HG02763 (cell line): ENCODE results near the gene ADAMTS19.

ENCODE experiments used
- ATAC-seq: cut with Tn5 transposase; IDR thresholded peaks from one replicate; pipeline ENCODE4 v1.9.1; 2021; ENCODE audit warnings: mild to moderate bottlenecking, moderate library complexity; ENCODE audit not compliant: unreplicated experiment

ADAMTS19 gene

DNA sequence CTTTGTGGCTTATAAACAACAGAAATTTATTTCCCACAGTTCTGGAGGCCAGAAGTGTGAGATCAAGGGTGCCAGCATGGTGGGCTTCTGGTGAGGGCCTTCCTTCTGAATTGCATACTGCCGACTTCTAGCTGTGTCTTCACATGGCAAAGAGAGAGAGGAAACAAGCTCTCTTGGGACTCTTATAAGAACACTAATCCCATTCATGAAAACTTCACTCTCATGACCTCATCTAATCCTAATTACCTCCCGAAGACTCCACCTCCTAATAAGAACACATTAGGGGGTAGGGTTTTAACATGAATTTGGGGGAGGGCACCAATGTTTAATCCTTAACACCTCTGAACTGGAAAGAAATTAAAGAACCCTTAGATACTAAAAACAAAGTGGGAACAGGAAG is 211.9 kb downstream of the ADAMTS19 start:
- no peak for ATAC-seq

DNA sequence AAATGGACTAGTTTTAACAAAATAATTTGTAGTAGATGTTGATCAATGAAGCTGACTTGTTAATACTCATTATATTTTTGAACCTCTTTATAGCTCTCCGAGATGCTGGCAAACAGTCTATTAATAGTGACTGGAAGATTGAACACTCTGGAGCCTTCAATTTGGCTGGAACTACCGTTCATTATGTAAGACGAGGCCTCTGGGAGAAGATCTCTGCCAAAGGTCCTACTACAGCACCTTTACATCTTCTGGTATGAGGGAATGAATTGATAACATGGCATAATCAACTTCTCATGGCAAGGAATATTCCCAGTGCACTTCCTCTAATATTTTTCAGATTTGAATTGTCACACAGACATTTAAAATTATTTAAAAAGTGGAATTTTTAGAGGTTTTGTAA is 219.6 kb downstream of the ADAMTS19 start:
- ATAC-seq, result no peak

DNA sequence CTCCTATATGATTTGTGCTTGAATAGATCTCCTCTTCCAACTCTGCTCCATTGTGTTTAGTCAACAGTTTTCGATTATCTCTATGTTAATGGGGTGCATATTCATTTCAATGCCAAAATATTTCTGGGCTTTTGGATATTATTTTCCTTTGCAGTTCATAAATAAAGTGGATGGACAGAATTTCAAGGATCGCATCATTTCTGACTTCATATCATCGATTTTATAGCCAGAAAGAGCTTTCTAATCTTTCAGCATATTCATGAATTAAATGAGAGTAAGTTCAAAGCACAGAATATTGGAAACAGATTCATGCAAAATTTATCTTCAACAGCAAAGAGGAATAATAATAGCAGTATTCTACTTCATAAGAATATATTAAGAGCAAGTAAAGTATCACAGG is 227.8 kb downstream of the ADAMTS19 start:
- ATAC-seq, result no peak

DNA sequence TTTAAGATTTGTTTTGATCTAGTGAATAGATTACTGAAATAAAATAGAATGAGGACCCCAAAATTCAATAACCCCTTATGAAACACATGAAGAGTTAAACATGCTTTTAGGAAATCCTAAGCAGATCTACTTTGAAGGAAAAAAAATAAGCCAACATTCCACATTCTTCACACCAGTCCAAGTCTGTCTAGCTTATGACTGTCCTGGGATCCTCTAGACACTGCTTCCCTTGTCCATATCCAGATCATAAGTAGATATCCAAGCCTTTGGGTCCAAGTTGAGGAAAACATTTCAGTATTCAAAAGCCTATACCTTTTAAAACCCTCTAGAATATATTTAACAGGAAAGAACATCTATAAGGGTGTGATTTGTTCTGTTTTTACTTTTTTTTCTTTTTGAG is 228.9 kb downstream of the ADAMTS19 start:
- ATAC-seq, result no peak

DNA sequence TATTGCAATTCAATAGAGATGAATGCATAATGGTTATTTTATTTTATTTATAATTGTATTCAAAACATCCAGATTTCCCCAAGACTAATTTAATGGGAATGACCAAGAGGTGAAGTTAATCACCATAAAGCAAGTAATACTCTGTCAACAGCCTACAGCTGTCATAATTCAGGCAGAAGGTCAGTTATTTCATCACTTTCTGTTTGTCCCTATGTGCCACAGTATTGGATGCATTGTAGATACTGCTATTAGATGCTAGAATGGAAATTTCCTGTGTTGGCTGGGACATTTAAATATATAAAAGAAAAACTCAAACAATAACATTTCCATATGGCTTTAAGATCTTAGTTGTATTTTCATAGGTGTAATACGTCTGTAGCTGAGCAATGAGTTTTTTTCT is 231.1 kb downstream of the ADAMTS19 start:
- no peak for ATAC-seq

DNA sequence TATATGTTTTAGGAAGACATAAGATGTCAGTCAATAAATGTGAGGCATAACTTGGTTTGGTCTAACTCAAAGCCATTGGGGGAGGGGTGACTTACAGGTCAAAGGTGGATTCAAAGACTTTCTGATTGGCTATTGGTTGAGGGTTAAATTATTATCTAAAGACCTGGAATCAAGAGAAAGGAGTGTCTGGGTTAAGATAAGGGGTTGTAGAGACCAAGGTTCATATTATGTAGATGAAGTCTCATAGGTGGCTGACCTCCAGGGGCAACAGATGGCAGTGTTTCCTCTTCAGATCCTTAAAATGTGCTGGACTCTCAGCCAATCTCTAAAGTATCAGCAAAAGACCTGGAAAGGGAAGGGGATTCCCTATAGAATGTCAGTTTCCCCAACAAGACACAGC is 236.5 kb downstream of the ADAMTS19 start:
- ATAC-seq, result no peak

DNA sequence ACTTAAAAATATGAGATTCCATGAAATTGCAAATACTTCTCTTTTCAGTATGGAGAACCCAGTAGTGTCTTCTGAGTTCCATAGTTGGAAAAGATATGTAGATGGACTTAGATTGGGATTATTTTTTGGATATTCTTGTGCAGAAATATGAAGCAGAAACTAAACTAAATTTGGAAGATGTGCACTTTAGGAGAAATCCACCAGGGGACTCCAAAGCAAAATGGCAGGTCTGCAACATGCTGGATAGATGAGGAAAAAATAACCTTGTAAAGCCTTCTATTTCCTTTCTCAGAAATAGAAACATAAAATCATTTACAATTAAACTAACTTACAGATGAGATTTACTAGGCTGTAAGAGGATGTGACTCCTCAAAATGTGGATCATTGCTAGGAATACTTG is 238.6 kb downstream of the ADAMTS19 start:
- ATAC-seq, result no peak

DNA sequence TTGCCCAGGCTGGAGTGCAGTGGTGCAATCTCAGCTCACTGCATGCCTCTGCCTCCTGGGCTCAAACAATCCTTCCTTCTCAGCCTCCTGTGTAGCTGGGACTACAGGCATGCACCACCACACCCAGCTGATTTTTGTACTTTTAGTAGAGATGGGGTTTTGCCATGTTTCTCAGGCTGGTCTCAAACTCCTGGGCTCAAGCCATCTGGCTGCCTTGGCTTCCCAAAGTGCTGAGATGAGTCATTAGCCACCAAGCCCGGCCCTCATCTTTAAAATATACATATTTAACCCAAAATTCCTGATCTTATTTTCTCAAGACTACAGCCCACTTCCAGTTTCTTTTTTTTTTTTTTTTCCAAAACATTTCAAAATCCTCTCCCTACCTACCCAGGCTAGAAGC is 256.1 kb downstream of the ADAMTS19 start:
- ATAC-seq, result no peak

DNA sequence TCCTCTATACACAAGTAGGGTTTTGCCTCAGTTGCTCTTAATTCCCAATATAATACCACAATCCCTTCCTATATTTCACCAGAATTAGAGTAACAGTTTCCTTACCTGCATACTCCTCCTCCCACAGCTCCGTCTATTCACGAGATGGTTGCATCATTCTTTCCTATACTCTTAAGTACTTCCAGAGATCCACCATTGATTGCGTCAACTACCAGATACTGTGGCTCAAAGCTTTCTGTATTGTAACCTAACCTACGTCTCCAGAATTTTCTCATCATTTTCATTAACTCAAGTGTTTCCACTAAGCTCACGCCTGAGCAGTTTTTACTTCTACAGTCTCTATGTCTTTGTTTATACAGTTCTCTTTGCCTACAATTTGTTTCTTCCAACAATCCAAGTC is 256.6 kb downstream of the ADAMTS19 start:
- ATAC-seq, result no peak

DNA sequence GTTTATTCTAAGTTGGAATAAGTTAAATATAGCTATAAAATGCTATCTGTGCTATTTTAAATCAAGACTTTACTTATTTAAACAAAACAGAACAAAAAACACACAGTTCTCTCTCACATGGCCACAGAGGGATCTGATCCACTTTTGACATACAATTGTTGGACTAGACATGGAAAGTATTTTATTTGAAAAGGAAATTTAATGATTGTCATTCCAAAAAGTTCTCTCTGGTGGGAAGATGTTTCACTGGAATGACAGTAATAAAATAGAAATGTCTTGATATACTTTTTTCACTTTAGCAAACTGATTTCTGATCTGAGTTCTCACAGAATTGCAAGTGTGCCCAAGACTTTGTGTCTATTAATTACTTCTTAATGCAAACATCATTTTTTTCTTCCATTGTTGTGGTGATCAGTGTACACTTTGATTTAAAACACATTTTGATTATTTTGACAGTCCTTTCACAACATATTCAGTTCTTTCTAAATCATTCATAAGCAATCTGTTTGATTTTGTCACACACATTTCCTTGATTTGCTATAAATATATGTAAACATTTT is 257.7 kb downstream of the ADAMTS19 start:
- ATAC-seq, result no peak

DNA sequence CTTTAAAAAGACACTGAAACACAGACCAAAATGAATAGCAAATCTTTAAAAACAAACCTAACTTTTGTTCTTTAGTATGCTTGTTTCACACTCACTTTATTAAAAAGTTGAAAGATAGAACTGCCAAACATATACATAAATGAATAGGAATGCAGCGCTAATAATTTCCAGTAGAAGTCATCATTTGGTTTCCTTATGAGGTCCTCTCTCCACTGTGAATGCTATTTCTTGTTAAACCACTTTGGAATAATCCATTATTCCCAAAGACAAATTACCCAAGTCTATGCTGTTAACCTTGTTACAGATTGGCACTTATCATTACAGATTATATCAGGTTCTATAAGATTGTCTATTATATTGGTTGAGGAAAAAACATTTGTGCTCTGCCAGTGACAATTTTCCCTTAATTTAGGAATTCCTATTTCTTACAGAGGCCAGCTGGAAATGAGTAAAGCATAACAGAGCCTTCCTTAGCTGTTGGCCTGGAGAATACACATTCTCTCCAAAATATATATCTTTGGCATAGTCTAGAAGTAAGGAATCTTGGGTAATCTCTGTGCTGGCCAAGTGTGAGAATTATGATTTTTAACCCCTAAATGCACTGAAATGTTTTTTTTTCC is 258.5 kb downstream of the ADAMTS19 start:
- no peak for ATAC-seq

DNA sequence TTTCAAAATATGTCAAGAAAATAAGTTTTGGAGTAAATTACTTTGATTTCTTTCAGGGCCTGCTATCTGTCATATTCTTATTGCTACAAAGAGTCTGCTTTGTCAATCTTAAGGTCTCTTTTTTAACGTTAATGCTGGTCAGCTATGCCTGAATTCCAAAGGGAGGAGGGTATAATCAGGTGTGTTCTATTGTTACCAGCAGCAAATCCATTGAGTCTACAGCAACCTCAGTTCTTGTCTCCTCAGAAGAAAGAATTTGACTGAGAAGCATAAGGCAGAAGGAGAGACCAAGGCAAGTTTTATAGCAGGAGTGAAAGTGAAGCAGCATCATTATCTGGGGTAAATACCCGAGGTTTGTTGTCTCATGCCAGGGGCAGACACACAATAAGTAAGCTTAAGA is 264.1 kb downstream of the ADAMTS19 start:
- ATAC-seq, result no peak

DNA sequence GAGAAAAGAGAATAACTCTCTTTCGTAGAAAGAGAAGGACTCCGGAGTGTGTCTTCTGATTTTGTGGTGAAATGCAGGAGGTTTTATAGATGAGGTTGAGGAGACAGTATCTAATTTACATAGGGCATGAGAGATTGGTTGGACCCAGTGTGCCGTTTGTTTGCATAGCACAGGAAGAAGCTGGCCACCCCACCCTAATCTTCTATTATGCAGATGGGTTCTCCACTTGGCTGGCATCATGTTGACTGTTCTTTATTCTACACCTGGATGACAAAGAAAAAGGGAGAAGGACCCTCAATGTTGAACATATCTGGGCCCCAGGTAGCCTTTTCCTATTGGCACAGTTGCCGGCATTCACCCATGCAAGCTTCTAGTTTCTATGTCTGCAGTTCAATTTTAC is 264.5 kb downstream of the ADAMTS19 start:
- no peak for ATAC-seq

DNA sequence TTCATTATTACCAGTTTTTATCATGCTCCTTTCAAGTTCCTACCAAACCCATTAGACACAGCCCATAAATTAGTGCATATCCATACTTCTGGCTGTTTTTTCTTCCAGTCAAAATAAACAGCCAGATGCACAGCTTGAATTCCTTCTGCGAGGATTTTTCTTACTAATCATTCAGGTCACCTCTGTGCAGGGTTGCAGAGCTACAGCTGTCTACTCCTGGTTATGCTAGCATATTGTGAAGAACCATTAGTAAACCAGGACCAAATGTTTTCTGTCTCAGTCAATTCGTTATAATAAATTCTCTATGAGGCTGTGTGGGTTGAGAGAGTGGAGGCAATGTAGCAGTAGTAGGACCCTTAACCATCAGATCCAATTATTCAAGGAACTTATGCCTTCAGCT is 279.7 kb downstream of the ADAMTS19 start:
- no peak for ATAC-seq

DNA sequence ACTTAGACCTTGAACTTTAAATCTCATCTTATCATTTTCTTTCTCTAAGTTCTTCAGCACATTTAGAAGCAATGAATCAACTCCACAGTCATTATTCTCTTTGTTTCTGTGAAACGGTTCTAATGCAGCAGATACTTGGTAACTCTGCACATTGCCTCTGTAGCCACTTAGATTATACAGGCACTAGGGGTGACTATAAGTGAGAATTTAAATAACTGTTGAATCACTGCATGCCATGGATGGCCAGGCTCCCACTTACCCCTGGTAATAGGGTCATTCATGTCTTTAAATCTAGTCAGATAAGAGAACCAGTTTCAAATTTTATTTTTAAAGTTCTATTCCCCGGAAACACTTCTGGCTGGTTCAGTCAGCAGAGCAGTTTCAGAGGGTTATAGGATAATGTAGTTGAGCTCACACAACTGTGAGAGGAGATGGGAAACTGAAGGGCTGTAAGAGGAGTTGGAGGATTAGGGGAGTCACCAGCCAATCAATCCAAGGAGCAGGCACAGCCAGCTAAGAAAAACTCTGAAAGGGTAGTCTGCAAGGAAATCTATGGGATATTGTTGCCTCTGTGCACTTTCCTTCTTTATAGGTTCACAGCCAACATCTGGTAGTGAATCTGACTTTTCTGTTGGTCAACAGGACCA is 283.6 kb downstream of the ADAMTS19 start:
- no peak for ATAC-seq

DNA sequence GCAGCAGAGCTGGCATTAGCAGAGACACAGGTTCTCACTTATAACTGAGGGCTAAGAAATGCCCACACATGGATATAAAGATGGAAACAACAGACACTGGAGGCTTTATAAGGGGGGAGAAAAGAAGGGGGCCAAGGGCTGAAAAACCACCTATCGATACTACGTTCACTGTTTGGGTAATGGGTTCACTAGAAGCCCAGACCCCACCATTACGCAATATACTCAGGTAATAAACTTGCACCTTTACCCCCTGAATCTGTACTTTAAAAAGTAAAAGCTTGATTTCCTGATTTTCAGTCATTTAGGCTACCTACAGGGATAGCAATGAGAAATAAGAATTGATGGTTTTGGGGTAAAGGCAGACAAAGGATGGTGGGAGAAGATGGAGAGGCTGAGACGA is 285.9 kb downstream of the ADAMTS19 start:
- no peak for ATAC-seq

DNA sequence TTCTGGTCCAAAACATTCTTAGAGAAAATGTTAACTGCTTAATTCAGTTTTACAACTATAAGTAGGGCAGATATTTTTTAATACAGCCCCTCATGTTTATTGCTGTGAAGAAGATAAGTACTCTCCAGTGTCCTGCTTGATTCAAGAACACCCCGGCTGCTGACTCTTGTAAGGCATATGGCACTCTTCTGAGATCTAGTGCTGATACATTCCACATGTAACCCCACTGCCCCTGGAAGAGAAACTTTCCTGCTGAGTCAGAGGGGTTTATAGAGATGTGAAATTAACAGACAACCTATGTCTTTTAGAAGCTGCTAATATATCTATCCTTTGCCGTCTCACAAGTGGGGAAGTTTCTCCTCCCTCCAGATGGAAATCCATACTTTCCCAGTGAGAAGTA is 286.8 kb downstream of the ADAMTS19 start:
- ATAC-seq, result no peak

DNA sequence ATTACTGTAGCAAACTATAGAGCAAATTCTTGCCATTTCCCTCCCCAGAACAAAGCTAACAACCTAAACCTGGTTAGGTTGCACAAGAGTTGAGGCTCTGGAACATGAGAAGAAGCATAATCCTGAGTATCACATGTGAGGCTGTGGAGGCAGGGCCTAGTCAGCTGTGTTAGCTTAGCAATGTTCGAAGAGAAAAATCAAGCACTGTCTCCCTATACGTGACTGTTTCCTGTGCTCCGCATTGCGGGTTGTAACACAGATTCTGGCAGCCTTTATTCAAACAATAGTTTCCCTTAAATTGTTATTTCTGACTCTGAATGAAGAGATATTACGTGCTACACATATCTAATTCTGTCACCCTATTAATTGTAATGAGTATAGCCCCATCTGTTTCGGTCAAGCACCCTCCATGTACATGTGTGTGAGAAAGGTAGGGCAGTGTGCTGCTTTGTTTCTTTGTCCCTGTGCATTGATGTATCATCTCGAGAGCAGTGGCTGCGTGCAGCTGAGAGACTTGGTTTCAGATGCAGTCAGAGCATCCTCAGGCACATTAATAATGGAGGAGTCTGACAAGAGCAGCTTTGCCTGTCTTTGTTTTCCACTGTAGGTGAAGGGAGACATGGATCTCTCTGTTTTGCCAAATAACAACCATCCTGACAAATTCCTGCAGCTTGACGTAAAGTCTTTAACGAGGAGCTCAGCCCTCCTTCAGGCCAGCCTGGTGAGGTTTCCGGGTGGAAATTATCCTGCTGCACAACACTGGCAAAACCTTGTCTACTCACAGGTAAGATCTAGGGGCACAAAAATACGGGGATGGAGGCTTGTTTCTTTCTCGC is 287.7 kb downstream of the ADAMTS19 start, which contains the start of gene MINAR2:
Gene MINAR2 (plus strand): TSS at position 523 of the 836 bp plus-strand sequence. CDS start 97 bp downstream, at position 620.
- no peak for ATAC-seq

DNA sequence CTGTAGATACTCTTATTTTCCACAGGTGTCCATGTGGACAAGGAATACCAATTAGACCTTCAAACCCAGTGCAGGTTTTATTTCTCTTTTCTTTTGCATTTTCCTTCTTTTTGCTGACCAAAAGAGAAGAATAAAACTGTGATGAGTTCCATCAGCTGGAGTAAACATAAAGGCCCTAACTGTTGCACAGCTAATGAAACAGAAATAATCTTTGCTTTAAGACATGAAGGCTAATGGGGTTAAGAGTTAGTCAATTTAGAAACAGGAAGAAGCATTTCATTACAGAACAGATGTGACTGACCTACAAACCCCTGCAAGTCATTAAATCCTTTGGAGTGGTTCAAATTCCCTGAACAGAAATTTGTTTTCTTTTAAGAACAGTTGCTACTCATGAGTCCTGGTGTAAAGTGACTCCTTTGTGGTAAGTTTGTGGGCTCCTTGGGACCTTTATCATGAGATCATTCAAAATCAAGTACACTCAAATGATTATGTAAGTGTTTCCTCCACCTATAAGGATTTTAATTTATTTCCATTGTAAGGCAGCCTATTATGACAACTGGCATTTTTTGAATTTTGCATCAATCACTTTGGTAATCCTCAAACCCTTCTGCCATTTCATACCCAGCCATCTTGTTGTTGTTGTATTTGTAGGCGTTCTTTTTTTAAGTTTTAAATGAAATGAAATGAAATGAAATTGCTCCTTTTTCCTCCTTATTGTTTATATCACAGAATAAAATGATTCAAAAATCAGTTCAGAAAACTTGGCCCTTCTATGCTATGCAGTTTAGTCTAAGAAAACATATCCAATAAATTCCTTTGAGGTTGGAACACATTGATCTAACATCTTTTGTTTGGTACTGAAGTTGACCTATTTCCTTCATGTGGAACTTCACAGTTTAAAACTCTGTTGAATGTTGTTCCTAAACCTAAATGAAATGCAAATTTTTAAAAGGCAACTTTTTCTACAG is 289.1 kb downstream of the ADAMTS19 start:
- no peak for ATAC-seq

DNA sequence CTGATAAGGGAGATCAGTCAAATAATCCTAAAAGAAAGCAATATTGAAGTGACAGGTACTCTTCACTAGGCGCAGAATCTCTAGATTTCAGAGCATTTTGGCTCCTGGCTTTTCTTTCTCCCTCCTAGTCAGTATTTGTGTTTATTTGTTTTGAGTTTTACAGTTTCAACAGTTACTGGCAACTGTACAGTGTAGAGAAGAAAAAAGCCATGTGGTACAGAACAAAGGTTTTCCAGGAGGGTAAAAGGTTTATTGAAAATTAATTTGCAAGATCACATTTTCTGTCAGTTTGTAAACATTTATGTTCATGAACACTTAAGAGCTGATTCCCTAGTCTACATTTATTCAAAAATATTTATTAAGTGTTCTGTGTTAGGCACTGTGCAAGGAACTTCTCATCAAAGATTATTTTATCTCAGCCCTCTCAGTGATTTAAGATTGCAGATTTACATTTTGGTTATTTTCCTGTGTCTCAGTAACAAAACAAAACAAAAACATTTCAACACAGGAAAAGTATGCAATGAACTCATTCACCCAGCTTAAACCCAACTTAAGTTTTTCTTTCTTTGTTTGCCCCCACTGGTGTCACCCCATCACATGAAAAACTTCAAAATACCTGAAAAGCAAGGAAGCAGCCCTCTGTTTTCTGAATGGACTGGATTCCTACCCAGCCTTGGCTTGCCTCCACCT is 300.7 kb downstream of the ADAMTS19 start:
- no peak for ATAC-seq
